SK-N-SH treated with all-trans-retinoic acid at 6 μM for 48 hours (cell line): ENCODE results near the gene KCNIP1.
A peak's percentile ranks its signal among the peaks of the same experiment; 100 is the strongest.

Experiments used
- ATAC-seq: fragments of 200-7000 bp; cut with Tn5 transposase; 3 replicates; pipeline ENCODE4 v1.9.1; 2020; ENCODE audit warnings: mild to moderate bottlenecking, moderate library complexity
- BACH2 ChIP-seq: fragments of 250-450 bp; sonication (Bioruptor Pico); IDR thresholded peaks from 2 replicates; pipeline ENCODE4 v1.9.0; 2021; ENCODE audit warnings: mild to moderate bottlenecking, borderline replicate concordance
- CREB5 ChIP-seq: fragments of 250-450 bp; sonication (Bioruptor Pico); IDR thresholded peaks from 2 replicates; pipeline ENCODE4 v1.5.1; 2020; ENCODE audit warnings: low read depth, mild to moderate bottlenecking, moderate library complexity
- CSRNP3 ChIP-seq: fragments of 250-450 bp; sonication (Bioruptor Pico); IDR thresholded peaks from 2 replicates; pipeline ENCODE4 v1.5.1; 2021; ENCODE audit warnings: mild to moderate bottlenecking, moderate library complexity
- ESRRG ChIP-seq: fragments of 250-450 bp; sonication (Bioruptor Pico); IDR thresholded peaks from 2 replicates; pipeline ENCODE4 v1.6.1; 2021; ENCODE audit warnings: mild to moderate bottlenecking
- GLIS3 ChIP-seq: fragments of 250-450 bp; sonication (Bioruptor Pico); IDR thresholded peaks from 2 replicates; pipeline ENCODE4 v1.5.0; 2020; ENCODE audit warnings: mild to moderate bottlenecking, moderate library complexity
- ISL1 ChIP-seq: fragments of 250-450 bp; sonication (Bioruptor Pico); IDR thresholded peaks from 2 replicates; pipeline ENCODE4 v2.1.2; 2022; ENCODE audit warnings: mild to moderate bottlenecking, moderate library complexity
- OSR1 ChIP-seq: fragments of 250-450 bp; sonication (Bioruptor Pico); IDR thresholded peaks from 2 replicates; pipeline ENCODE4 v1.8.0; 2022; ENCODE audit warnings: moderate library complexity, mild to moderate bottlenecking, inconsistent platforms
- PATZ1 ChIP-seq: fragments of 250-450 bp; sonication (Bioruptor Pico); IDR thresholded peaks from 2 replicates; pipeline ENCODE4 v1.8.0; 2020; ENCODE audit warnings: mild to moderate bottlenecking, moderate library complexity, borderline replicate concordance
- POU6F1 ChIP-seq: fragments of 250-450 bp; sonication (Bioruptor Pico); IDR thresholded peaks from 2 replicates; pipeline ENCODE4 v1.8.0; 2021; ENCODE audit warnings: low read depth, mild to moderate bottlenecking, moderate library complexity, borderline replicate concordance
- PPARA ChIP-seq: fragments of 250-450 bp; sonication (Bioruptor Pico); IDR thresholded peaks from 2 replicates; pipeline ENCODE4 v1.5.0; 2020; ENCODE audit warnings: mild to moderate bottlenecking, borderline replicate concordance
- RARB ChIP-seq: fragments of 250-450 bp; sonication (Bioruptor Pico); IDR thresholded peaks from 2 replicates; pipeline ENCODE4 v1.8.0; 2021; ENCODE audit warnings: mild to moderate bottlenecking, moderate library complexity
- SNAI2 ChIP-seq: fragments of 250-450 bp; sonication (Bioruptor Pico); IDR thresholded peaks from 2 replicates; pipeline ENCODE4 v1.5.0; 2020; ENCODE audit warnings: mild to moderate bottlenecking, moderate library complexity
- TCF4 ChIP-seq: fragments of 250-450 bp; sonication (Bioruptor Pico); IDR thresholded peaks from 2 replicates; pipeline ENCODE4 v1.8.0; 2021; ENCODE audit warnings: mild to moderate bottlenecking, moderate library complexity, borderline replicate concordance
- TOX ChIP-seq: fragments of 250-450 bp; sonication (Bioruptor Pico); IDR thresholded peaks from 2 replicates; pipeline ENCODE4 v1.8.0; 2021; ENCODE audit warnings: mild to moderate bottlenecking, moderate library complexity, borderline replicate concordance
- TSHZ2 ChIP-seq: fragments of 250-450 bp; sonication (Bioruptor Pico); IDR thresholded peaks from 2 replicates; pipeline ENCODE4 v1.5.0; 2020; ENCODE audit warnings: mild to moderate bottlenecking, moderate library complexity
- ZC3H10 ChIP-seq: fragments of 250-450 bp; sonication (Bioruptor Pico); IDR thresholded peaks from 2 replicates; pipeline ENCODE4 v1.5.1; 2021; ENCODE audit warnings: mild to moderate bottlenecking, moderate library complexity
- ZFP3 ChIP-seq: fragments of 250-450 bp; sonication (Bioruptor Pico); IDR thresholded peaks from 2 replicates; pipeline ENCODE4 v1.5.0; 2020; ENCODE audit warnings: mild to moderate bottlenecking, moderate library complexity
- ZFP30 ChIP-seq: fragments of 450-650 bp; formaldehyde crosslinking; IDR thresholded peaks from 2 replicates; pipeline ENCODE4 v1.5.0; 2022; ENCODE audit warnings: mild to moderate bottlenecking, moderate library complexity
- ZNF565 ChIP-seq: fragments of 450-650 bp; formaldehyde crosslinking; conservative IDR thresholded peaks from 2 replicates; pipeline ENCODE4 v1.5.0; 2020; ENCODE audit warnings: low read depth, mild to moderate bottlenecking, moderate library complexity
- ZNF70 ChIP-seq: fragments of 450-650 bp; formaldehyde crosslinking; IDR thresholded peaks from 2 replicates; pipeline ENCODE4 v1.5.0; 2020; ENCODE audit warnings: mild to moderate bottlenecking, moderate library complexity
- ZNF8 ChIP-seq: fragments of 450-650 bp; formaldehyde crosslinking; IDR thresholded peaks from 2 replicates; pipeline ENCODE4 v1.5.0; 2020; ENCODE audit warnings: mild to moderate bottlenecking, moderate library complexity

KCNIP1 gene

GRCh38 chr5:170622933-170623332 lies 119.1 kb downstream of the KCNIP1 start:
- no peak for ATAC-seq
- TF ChIP-seq OSR1 (CRISPR knock-in tag) (no peak), POU6F1 (no peak), GLIS3 (no peak), TOX (no peak), ESRRG (no peak), ZFP3 (CRISPR knock-in tag) (no peak)

- peak; percentile 92 for ATAC-seq
- no peak for TF ChIP-seq PPARA (CRISPR knock-in tag)
- TF ChIP-seq ZFP3 (CRISPR knock-in tag): no peak
- TF ChIP-seq ZNF565: no peak
- TF ChIP-seq SNAI2 (CRISPR knock-in tag): no peak
- no peak for TF ChIP-seq OSR1 (CRISPR knock-in tag)
- no peak for TF ChIP-seq CSRNP3 (CRISPR knock-in tag)
- no peak for TF ChIP-seq ZFP30 (CRISPR knock-in tag)
- TF ChIP-seq TOX: no peak
- no peak for TF ChIP-seq GLIS3
- TF ChIP-seq PATZ1: no peak
- TF ChIP-seq POU6F1: no peak
- no peak for TF ChIP-seq ESRRG
- TF ChIP-seq CREB5 (CRISPR knock-in tag): no peak
- TF ChIP-seq ZNF8 (CRISPR knock-in tag): no peak
- TF ChIP-seq TCF4 (CRISPR knock-in tag): no peak
These were observed 119.9 kb downstream of the KCNIP1 start for GRCh38 chr5:170623576-170624181.

GRCh38 chr5:170625221-170626165 lies 121.7 kb downstream of the KCNIP1 start:
- no peak for TF ChIP-seq PPARA (CRISPR knock-in tag)
- TF ChIP-seq TSHZ2 (CRISPR knock-in tag): no peak
- TF ChIP-seq ZC3H10 (CRISPR knock-in tag): no peak
- no peak for TF ChIP-seq ZNF565
- TF ChIP-seq TCF4 (CRISPR knock-in tag): no peak
- no peak for TF ChIP-seq POU6F1
- TF ChIP-seq ISL1: no peak
- no peak for TF ChIP-seq ZNF8 (CRISPR knock-in tag)
- no peak for TF ChIP-seq BACH2 (CRISPR knock-in tag)
- no peak for TF ChIP-seq ZNF70 (CRISPR knock-in tag)
- TF ChIP-seq TOX: no peak
- TF ChIP-seq GLIS3: no peak
- no peak for TF ChIP-seq RARB (CRISPR knock-in tag)
- TF ChIP-seq SNAI2 (CRISPR knock-in tag): no peak
- TF ChIP-seq ZFP30 (CRISPR knock-in tag): no peak
- TF ChIP-seq, all 23 proteins: peak for 0
- no peak for ATAC-seq
